Loucy (cell line): ENCODE data around the gene ICA1L.
"Not testable (repeated sequence)": the region's sequence is repeated elsewhere in the genome, so short reads cannot be mapped to it uniquely, and the experiment has no call there.

Experiments used
- CTCF ChIP-seq: fragments of 200-600 bp; sonication (generic); conservative IDR thresholded peaks from 2 replicates; pipeline ENCODE4 v1.5.1; 2014; ENCODE audit warnings: mild to moderate bottlenecking, antibody characterized with exemption, low read length
- EZH2phosphoT487 ChIP-seq: fragments of 200-600 bp; IDR thresholded peaks from 2 replicates; pipeline ENCODE4 v1.6.1; 2018; ENCODE audit warnings: antibody characterized with exemption, mild to moderate bottlenecking, moderate library complexity, borderline replicate concordance

- TF ChIP-seq CTCF, EZH2phosphoT487: not testable (repeated sequence)
These were observed 64.0 kb downstream of the ICA1L start for GRCh38 chr2:202807431-202808138.
